ENCODE results near the gene AS3MT.

- no peak for TF ChIP-seq POLR2A (IDR thresholded peaks at IDR 0.05)
- no peak for TF ChIP-seq CTCF (IDR thresholded peaks at IDR 0.05)
- TF ChIP-seq POLR2AphosphoS5 (IDR thresholded peaks at IDR 0.05): no peak
Measured at GRCh38 chr10:102930720-102931119, 61.5 kb downstream of the AS3MT start.

Data from breast epithelium (tissue), 3 donors.